Body of pancreas (tissue), 4 donors: Measurements from ENCODE around the gene SIK2.

Experiments
- CTCF ChIP-seq, 7 experiments: fragments of 450-650 bp in 4 of 7; fragments of 200-600 bp in 3 of 7; sonication (generic) in 3 of 7; IDR thresholded peaks; one replicate each; pipeline ENCODE4 v1.5.1; 2016 to 2019; ENCODE audit warnings: antibody characterized with exemption in 7 of 7
- POLR2A ChIP-seq, 3 donors: fragments of 450-650 bp; IDR thresholded peaks; one replicate each; pipeline ENCODE4 v1.6.1; 2016; ENCODE audit warnings: antibody characterized with exemption in 3 of 3, mild to moderate bottlenecking in 2 of 3

GRCh38 chr11:111635706-111636045, 33.4 kb downstream of the SIK2 start:
- TF ChIP-seq CTCF (IDR thresholded peaks at IDR 0.05) (no peak), POLR2A (IDR thresholded peaks at IDR 0.05) (no peak)
